ENCODE results near the gene CPNE4.

GRCh38 chr3:131717493-131717892 lies 317.3 kb downstream of the CPNE4 start:
- TF ChIP-seq CTCF (IDR thresholded peaks at IDR 0.05) (no peak), POLR2A (IDR thresholded peaks at IDR 0.05) (no peak)
